HG03432 (cell line): ENCODE measurements around the gene FAM107B.
"Not testable (repeated sequence)": the region's sequence is repeated elsewhere in the genome, so short reads cannot be mapped to it uniquely, and the experiment has no call there.

Experiments
- ATAC-seq: cut with Tn5 transposase; IDR thresholded peaks from one replicate; pipeline ENCODE4 v1.9.1; 2021; ENCODE audit warnings: mild to moderate bottlenecking, moderate library complexity; ENCODE audit not compliant: unreplicated experiment

Gene FAM107B

GRCh38 chr10:14639637-14640036 lies 135.1 kb downstream of the FAM107B start:
- no peak for ATAC-seq

GRCh38 chr10:14635043-14635710 lies 139.5 kb downstream of the FAM107B start:
- ATAC-seq = no peak

- ATAC-seq = not testable (repeated sequence)
Observed at GRCh38 chr10:14634572-14634971, 140.1 kb downstream of the FAM107B start.

- ATAC-seq = no peak
Observed at GRCh38 chr10:14625765-14626525, 148.8 kb downstream of the FAM107B start.

GRCh38 chr10:14625192-14625631 lies 149.5 kb downstream of the FAM107B start:
- no peak for ATAC-seq

GRCh38 chr10:14624600-14624999 lies 150.1 kb downstream of the FAM107B start:
- ATAC-seq = no peak

GRCh38 chr10:14623931-14624330 lies 150.8 kb downstream of the FAM107B start:
- ATAC-seq = no peak

- no peak for ATAC-seq
Observed at GRCh38 chr10:14621037-14621436, 153.7 kb downstream of the FAM107B start.

GRCh38 chr10:14618674-14619073 lies 156.0 kb downstream of the FAM107B start:
- ATAC-seq = no peak

GRCh38 chr10:14617852-14618251 lies 156.8 kb downstream of the FAM107B start:
- ATAC-seq = no peak

GRCh38 chr10:14616955-14617730 lies 157.6 kb downstream of the FAM107B start:
- ATAC-seq = no peak

- ATAC-seq = no peak
Observed at GRCh38 chr10:14616465-14616864, 158.2 kb downstream of the FAM107B start.

- ATAC-seq = no peak
Observed at GRCh38 chr10:14613588-14613920, 161.1 kb downstream of the FAM107B start.

- no peak for ATAC-seq
Observed at GRCh38 chr10:14612873-14613587, 161.7 kb downstream of the FAM107B start.

- ATAC-seq = peak; percentile 57
Observed at GRCh38 chr10:14611968-14612693, 162.6 kb downstream of the FAM107B start.

- ATAC-seq = no peak
Observed at GRCh38 chr10:14609178-14609577, 165.5 kb downstream of the FAM107B start.

GRCh38 chr10:14608381-14609001 lies 166.2 kb downstream of the FAM107B start:
- peak; percentile 32 for ATAC-seq

- no peak for ATAC-seq
Observed at GRCh38 chr10:14606633-14607032, 168.1 kb downstream of the FAM107B start.

- ATAC-seq = peak; percentile 42
Observed at GRCh38 chr10:14605231-14605925, 169.3 kb downstream of the FAM107B start.
